H1 (cell line): Measurements from ENCODE around the gene DLEC1. TPM values are rescaled to one million over a fixed set of nuclear protein-coding genes. Genes with fewer than 3 reads are reported as not detected.

Experiments used
- KDM4A ChIP-seq: IDR thresholded peaks from one replicate; pipeline ENCODE4 v1.7.1; 2012; ENCODE audit warnings: low read depth, mild to moderate bottlenecking, moderate library complexity, low read length, inconsistent platforms; ENCODE audit not compliant: severe bottlenecking
- polyA plus RNA-seq, 7 experiments: library from polyadenylated mRNA; depleted of rRNA in 3 of 7; stranded (reverse) in 5 of 7; unstranded in 2 of 7; fragments of >200 nt in 5 of 7; fragments of 200-250 nt in 2 of 7; gene quantifications; 1 replicate in 5 of 7; 2 replicates in 1 of 7; 4 replicates in 1 of 7; pipeline versions ENCODE4 v1.2.1 to v1.2.3, GENCODE V29; 2011 to 2013; ENCODE audit warnings: missing spikeins in 2 of 7, mixed read lengths in 2 of 7
- total RNA-seq: library from RNA; stranded (reverse); fragmentation: NEBNext Ultra II Directional; extraction: Animal tissue kit (Norgen Biotek cat#: 25700); gene quantifications from 2 replicates; pipeline ENCODE4 v1.2.1, GENCODE V29; 2021

The DLEC1 gene
- total and polyA plus RNA-seq, 2 of the 8 experiments (the other 6 are each of a cell fraction or from before 2014, with no cell fraction given): 0.26 to 0.76 TPM

GRCh38 chr3:38009807-38010591 lies 29.0 kb upstream of the DLEC1 start (continued):
- TF ChIP-seq KDM4A: no peak
